Stromal cell of bone marrow (primary cell): ENCODE measurements around the gene LYPD6B.
A peak's percentile ranks its signal among the peaks of the same experiment; 100 is the strongest.

Experiments
- DNase-seq: peaks from one replicate; pipeline ENCODE4 v3.0.0-alpha.2; 2012; ENCODE audit warnings: low read depth

LYPD6B gene, protein sequence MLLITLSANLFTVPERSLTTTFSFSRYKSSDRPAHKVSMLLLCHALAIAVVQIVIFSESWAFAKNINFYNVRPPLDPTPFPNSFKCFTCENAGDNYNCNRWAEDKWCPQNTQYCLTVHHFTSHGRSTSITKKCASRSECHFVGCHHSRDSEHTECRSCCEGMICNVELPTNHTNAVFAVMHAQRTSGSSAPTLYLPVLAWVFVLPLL

DNA sequence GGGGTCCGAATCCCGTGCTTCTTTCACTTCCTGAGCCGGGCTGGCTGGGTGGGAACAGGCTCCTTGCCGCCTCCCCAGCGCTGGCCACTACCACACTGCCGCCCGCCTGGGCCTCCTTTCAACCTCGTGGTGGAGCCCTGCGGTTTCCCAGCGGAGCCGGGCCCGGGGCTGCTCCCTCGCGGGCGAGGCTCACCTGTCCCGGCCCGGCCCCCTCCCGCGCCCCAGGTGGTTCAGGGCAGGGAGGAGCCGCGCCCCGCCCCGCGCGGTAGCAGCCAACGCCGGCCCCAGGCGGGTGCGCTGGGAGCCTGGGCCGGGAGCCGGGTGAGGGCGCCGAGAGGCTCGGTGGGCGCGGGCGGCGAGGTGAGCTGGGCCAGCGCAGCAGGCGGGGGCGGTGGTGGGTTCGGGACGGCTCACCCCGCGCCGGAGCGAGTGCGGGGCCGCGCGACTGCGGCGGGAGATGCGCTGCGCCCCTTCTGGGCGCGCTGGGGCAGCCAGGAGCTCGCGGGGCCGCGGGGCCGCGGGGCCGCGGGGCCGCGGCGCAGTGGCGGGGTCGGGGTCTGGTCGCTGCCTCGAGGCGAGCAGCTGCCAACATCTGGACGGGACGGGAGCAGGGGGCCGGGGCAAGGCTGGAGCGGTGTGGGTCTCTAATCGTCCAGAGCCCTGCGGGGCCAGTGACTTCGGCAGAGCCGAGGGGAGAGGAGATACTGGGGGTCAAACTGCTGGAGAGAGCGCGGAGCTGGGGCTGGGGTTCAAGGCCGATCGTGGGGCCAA lies at the start of gene LYPD6B:
Gene LYPD6B, plus strand, starts transcription at position 258 of the 771 bp plus-strand sequence. CDS start 92,250 bp downstream, outside the sequence.
- no peak for DNase-seq

DNA sequence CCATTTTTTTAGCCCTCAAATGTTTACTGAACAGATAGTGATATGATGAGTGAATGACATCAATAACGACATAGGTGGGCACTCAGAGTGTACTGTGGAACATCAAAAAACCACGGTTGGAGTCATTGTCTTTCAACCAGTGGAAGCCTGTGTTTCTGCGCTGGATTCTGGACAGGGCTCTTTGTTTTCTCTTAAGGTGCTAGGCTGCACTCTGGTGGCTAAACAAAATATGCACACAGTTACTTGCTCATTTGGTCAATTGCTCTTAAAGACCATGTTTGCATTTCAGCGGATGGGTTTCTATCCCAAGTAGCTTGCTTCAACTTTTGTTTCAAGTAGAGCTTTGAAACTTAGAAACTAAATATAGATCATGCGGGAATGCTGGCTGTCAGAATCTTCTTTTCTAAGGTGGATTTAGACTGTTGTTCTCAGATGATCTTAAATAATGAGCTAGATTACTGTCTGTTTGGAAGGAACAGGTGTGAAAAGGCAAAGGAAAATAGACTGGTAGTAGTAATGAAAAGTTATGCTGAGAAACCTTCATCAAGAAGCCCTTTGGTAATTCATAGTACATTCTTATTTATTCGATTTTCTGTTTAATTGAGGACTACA lies 48.5 kb upstream of the LYPD6B start:
- peak; percentile 67 for DNase-seq

DNA sequence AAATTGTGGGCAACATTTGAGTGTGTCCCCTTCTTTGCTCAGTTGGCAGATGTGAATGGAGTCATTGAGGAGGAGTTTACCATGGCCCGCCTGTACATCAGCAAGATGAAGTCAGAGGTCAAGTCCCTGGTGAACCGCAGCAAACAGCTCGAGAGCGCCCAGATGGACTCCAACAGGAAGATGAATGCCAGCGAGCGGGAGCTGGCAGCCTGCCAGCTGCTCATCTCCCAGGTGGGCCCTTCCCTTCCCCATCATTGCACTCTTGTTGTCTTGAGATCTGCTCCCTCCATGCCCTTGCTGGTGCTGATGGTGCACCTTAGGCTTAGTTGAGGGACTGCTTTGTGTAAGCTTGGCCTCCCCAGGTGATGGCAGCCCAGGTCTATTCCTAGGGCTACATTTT lies 47.5 kb upstream of the LYPD6B start:
- DNase-seq, result no peak

DNA sequence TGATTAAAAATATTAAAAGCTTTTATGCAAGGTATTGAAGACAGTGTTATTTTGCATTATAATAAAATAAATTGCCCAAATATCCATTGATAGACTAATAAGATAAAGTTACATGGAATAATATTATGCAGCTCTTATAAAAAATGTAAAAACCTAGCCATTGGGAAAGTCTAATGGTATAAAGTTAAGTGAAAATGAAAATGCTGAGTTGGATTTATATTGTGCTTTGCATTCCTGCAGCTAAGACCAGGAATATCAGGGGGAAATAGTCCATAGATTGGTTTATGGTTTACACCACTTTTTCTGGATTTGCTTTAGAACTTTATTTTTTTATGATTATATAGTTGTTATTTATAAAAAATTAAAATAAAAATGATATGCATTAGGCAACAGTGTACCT lies 46.1 kb upstream of the LYPD6B start:
- no peak for DNase-seq

DNA sequence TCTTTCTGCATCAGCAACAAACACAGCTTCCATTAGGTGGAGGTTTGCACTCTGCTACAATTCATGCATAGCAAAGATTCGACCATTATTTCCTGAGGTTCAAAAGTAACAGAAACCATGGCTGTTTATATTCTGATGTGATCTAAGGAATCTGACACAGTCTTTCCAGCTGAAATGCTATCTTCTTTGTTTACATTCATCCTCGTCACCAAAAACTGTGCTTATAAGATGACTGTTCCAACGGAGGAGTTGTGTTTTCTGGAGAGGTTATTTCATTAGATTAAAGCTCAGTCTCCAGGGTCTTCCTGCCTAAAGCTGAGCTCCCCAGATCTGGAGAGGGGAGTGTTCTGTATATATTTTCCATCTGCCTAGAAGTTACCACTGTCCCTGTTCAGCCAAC lies 45.1 kb upstream of the LYPD6B start:
- DNase-seq, result no peak

DNA sequence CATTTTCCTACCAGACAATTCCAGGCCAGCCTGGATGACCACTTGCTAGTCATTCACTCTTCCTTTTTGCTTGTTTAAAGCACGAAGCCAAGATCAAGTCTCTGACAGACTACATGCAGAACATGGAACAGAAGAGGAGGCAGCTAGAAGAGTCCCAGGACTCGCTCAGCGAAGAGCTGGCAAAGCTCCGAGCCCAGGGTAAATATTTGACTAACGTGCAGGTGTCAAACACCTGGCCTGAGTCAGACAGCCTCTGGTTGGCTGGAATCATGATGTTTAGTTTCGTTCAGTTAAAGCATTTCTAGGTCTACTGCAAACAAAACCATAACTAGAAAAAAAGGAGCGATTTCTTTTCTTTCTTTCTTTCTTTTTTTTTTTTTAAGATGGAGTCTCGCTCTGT lies 44.2 kb upstream of the LYPD6B start:
- DNase-seq, result no peak

DNA sequence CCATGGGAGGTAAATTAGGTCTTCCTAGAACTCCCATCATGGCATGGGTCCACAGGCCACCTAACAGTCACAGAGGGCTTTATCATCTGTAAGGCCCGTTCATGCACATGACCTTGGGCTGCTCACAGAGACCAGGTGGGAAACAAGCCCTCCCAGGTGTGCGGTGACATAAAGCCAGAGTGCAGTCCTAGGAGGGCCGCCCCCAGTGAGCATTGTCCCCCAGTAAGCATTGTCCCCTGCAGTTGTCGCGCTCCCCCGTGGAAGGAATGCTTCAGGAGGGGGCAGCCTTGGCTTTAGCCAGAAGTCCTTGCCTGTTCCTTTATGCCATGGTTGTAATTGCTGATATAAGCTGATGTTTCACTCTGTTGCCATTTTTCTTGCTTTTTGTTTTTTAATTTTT lies 41.7 kb upstream of the LYPD6B start:
- DNase-seq, result no peak

DNA sequence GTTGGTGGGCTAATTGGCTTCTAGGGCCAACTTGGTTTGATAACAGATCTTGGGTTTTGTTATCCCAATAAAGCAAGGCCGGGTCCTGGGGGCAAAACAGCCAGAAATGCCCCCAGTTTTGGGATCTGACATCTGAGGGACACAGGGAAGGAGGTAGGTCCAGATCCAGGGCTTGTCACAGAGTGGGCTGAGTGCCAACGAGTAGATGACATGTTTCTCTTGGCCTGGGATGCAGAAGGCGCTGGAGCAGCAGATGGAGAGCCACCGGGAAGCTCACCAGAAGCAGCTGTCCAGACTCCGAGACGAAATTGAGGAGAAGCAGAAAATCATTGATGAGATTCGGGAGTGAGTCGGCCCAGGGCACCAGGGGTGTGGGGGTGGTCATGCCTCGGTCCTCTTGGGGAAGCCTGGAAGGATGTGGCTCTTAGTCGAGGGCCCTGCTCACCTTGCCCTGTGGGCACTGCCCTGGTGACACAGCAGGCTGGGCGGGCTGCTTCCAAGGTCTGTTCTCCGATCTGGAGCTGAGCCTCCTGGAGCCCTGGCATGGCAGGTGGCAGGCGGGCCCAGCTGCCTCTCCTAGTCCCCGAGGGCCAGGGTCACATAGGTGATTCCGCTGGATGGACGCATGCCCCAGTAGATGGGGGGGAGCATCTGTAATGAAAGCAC lies 40.2 kb upstream of the LYPD6B start:
- DNase-seq, result no peak

DNA sequence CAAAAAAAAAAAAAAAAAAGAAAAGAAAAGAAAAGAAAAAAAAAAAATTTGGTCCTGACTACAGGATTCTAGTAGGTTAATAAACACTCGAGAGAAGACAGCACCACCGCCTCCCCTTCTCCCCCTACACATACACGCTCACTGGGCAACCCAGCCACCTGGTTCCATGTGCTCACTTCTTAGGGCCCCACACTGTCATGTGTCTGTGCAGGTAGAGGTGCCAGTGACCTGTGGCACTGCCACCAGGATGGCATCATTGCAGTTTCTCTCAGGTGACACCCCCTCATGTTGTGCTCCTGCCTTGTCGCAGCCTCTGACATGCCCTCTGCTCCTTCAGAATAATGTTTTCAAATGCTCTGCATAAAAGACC lies 39.7 kb upstream of the LYPD6B start:
- no peak for DNase-seq

DNA sequence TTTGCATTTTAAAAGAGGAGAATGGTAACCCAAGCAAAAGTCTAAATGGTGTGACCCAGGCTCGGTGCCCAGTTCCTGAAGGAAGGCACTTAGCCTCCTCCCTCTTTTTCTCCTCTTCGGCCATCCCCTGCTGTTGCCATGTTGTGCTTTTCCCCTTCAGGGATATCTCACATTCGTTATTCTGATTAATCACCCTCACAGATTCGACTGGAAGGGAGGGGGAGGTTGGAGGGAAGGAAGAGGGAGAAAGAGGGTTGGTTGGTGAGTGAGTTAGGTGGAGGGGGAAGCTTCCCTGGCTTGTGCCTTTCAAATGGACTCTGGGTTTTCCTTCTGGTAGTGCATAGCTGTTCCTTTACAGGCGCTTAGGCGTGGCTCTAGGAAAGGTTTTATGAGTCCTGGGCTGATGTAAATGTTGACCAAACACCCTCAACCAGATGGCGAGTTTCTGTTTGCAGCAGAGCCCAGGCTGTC lies 39.0 kb upstream of the LYPD6B start:
- DNase-seq, result no peak

DNA sequence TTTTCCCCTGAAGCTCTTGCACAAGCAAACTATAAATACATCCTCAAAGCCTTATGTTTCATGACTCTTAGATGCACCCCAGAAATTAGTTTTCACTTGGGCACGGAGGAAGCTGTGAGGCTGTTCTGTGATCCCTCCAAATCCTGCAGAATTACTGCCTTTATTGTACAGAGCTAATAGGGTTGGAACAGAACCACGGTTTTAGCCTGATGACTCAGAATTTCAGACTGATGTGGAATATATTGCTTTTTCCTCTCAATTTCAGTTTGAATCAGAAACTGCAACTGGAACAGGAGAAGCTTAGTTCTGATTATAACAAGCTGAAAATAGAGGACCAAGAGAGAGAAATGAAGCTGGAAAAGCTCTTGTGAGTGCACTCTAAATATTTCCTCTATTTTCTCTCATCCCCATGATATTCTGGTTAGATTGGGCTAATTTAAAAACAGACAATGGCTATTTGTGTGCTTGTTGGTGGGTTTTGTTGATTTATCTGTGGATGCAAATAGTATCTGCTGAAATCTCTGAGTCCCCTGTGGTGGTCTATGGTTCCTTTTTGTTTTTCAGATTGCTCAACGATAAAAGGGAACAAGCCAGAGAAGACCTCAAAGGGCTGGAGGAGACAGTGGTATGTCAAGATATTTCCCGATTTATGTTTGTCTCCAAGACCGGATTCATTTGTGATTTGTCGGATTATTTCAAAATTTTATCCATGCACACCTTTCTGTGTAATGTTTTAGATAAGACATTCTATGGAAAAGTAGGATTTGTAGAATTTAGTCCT lies 38.2 kb upstream of the LYPD6B start:
- peak; percentile 21 for DNase-seq

DNA sequence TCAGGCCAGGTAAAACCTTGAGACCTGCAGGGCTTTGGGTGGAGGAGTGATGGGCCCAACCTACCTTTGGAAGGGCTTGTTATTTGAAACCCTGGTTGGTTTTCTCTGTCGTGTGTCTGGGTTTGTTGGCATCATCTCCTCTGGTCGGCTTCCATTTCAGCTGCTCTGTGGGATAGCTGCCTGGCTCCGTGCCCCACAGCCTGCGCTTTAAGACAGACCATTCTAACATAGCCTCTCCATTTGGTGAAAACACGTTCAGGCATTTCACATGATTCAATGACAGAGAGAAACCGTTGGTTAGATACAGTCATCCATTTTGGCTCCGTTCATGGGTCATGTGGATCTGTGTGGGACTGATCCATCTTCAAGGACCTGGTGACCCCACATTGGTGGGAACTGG lies 37.0 kb upstream of the LYPD6B start:
- no peak for DNase-seq

DNA sequence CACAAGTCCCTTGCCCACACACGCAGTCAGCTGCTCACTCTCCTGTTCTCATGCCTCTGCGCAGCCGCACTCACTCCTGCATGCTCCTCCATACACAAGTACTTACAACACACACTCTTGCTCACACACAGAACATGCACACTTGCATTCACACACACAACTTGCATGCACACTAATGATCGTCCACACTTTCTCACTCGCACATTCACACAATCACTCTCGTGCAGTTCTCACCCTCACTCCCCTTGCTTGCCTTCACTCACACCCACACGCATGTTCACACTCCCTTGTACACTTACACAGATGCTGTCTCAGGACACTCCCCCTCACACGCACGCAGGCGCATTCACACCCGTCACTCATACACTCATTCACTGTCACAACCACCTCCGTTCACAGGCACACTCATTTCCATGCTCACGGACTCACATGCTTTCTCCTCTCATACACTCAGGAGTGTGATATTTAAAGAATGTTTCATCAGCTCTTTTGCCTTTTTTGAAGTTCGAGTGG lies 36.1 kb upstream of the LYPD6B start:
- no peak for DNase-seq

DNA sequence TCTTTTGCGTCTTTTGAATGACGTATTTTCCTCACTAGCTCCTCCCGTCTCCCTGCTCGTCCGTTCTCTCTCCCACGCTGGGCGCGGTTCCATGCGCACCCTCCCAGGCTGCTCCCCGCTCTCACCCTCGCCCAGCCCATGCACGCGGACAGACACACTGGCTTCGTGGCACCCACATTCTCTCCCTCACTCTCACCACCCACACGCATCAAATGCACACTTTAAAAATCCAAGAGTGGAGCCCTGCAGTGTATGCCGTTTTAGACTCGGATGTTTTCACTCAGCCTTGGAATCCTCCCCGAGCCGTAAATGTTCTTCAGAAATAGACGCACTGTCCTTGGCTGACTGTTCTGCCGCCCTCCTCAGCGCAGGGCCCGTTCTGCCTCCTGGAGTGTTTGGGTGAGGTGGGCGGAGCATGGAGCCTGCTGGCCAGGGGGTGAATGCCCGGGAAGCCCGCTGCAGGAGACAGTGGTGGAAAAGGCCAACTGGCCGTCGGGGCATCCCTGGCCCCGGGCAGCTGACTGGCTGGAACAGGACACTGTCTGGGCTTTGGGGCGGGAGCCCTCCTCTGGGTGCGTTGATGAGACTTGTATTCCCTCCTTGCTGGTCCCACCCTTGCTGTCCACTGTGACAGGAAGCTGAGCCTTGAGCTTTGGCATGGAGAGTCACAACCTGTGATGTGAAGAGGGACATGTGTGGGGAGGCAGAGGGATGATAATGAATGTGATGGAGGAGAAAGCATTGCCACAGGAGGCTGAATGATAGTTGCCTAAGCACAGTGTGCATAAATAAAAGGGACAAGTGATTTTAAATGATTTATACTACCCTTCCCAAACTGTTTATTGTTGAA lies 35.4 kb upstream of the LYPD6B start:
- no peak for DNase-seq

DNA sequence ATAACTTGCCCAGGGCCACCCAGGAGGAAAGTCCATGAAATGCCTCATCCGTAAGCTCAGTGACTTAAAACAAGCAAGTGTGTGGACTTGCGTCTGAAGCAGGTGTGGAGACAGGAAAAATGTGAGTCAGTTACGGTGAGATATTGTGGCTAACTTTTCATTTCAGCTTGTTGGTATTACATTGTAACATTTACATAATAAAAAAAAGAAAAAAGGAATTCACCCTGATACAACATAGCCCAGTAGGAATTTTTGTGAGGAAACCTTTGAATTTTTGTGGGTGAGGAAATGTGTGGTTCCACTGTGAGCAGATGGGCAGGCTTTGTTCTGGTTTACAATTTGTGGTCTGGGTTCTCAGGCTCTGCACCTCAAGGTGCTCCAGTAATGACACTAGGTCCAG lies 33.7 kb upstream of the LYPD6B start:
- DNase-seq, result no peak

DNA sequence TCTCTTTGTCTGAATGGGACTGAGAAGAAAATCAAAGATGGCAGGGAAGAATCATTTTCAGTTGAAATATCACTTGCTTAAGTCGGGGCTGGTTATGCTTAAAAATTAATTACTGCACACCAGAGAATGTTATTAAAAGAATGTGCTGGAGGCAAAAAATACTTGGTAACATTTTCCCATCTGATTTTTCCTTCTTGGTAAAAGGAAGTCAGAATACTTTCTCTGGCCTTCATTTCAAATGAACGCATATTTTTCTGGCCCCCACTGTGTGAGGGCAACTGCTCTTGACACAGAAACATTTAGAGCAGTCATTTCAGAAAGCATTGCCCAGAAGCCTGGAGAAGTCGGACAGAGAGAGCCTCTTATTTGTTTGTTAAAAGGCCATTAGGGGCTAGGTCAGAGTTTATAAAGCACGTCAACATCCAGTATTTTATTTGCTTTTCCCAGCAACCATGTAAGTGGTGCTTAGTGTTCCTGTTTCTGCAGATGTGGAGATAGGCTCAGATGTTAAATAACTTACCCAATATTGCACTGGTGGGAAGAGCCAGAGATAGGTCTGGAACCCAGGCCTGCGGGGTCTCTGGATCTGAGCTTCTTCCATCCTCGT lies 32.9 kb upstream of the LYPD6B start:
- DNase-seq, result no peak

DNA sequence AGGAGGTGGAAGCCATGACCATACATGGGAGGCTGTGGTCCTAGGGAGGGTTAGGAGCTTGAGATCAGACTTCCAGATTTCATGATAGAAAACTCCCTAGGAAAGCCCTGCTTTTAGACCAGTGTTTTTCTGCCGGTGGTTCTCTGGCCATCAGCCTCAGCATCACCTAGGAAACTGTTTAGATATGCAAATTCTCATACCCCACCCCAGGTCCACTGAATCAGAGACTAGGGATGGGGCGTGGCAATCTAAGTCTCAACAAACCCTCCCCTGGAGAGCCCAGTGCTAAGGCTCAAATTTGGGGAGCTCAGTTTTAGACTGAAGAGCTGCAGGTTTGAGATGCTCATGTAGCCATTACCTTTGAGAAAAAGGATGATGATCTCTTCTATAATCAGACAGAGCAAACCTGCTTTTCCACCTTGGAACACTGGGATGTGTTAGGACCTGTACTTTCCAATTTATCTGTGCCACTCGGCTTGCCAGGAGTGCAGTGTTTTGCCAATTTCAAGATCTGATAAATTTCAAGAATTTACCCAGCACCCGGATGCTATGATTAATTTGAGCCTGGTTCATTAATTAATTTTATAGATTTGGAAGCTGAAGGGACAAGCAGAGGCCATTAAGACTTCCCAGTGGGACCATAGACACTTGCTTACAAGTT lies 31.5 kb upstream of the LYPD6B start:
- DNase-seq, result no peak

DNA sequence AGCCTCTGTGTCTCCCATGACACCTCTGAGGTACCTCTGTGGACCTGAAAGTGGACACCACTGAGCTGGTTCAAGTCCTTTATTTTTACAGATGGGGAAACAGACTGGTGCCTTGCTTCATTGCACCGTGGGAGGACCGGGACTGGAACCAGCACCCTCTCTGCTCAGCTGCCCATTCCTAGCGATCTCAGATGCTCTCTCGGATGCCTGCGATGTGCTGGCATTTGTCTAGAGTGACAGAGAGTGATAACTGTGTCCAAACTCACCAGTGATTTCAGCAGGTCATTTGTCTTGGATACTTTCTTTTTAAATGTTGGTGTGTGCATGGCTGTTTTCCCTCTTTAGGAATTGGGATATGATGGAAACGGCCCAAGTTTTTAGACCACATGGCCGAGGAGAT lies 30.1 kb upstream of the LYPD6B start:
- DNase-seq, result no peak

DNA sequence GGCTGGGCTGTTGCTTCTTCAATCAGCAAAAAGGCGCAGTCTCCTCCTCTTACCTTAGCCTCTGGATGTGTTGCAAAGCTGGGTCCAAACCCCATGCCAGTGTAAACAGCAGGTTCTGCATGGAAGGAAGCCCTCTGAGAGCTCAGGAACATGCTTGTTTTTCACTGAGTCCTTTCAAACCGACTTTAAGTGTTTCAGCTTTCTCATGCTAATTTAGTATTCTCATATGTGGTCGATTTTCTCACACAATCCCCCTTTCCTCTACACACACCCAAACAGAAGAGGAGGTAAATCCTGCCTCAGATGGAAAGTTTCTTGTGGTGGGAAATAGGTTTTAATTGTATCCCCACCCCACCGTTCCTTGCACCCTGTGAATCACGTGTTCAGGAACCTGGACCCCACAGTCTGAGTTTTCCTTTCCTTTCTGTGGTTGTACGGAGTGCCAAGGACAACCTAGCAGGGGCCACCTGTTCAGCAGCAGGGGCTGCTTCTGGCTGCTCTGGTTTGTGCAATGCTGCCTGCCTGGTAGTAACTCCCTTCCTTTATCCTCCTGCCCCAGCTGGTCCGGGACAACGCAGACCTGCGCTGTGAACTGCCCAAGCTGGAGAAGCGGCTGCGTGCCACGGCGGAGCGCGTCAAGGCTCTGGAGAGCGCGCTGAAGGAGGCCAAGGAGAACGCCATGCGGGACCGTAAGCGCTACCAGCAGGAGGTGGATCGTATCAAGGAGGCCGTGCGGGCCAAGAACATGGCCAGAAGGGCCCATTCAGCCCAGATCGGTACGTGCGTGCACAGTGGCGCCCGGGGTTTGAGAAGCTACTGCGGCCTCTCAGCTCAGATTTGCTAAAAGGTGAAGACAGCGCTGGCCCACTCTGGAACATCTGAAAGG lies 28.7 kb upstream of the LYPD6B start:
- DNase-seq, result no peak
